ENCODE measurements around the gene TTF2.

TTF2 gene

GRCh38 chr1:117032681-117033539 is 27.2 kb upstream of the TTF2 start:
- H3K9ac ChIP-seq (ENCODE audit: low read depth, low read length): no peak overlapping the region
- no peaks in the 10 kb centered on the region for H3K36me3 ChIP-seq (ENCODE audit: insufficient read depth, low read length)
- H3K4me1 ChIP-seq (ENCODE audit: insufficient read depth, low read length): peaks cover 7% of the 10 kb centered on the region; the same call in 1 of the 2 replicates
- H3K9me3 ChIP-seq (ENCODE audit: control insufficient read depth, insufficient read depth, low read length): no peaks in the 10 kb centered on the region

DNA sequence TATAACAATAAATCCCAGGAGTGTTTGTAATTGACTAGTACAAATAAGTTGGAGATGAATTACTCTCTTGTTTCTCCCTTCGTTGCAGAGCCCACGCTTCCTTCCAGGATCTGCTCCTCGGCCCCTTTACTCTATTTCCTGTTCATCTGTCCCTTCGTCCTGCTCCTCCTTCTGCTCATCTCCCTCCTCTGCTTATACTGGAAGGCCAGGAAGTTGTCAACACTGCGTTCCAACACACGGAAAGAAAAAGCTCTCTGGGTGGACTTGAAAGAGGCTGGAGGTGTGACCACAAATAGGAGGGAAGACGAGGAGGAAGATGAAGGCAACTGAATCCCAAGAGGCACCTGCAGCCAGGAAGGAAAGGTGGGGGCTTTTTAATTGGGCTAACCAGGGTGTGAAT is 26.4 kb upstream of the TTF2 start:
- peaks cover 7% of the 10 kb centered on the region; the same call in 1 of the 2 replicates for H3K4me1 ChIP-seq (ENCODE audit: insufficient read depth, low read length)
- H3K9me3 ChIP-seq (ENCODE audit: control insufficient read depth, insufficient read depth, low read length): no peaks in the 10 kb centered on the region
- no peak overlapping the region for H3K9ac ChIP-seq (ENCODE audit: low read depth, low read length)
- no peaks in the 10 kb centered on the region for H3K36me3 ChIP-seq (ENCODE audit: insufficient read depth, low read length)

DNA sequence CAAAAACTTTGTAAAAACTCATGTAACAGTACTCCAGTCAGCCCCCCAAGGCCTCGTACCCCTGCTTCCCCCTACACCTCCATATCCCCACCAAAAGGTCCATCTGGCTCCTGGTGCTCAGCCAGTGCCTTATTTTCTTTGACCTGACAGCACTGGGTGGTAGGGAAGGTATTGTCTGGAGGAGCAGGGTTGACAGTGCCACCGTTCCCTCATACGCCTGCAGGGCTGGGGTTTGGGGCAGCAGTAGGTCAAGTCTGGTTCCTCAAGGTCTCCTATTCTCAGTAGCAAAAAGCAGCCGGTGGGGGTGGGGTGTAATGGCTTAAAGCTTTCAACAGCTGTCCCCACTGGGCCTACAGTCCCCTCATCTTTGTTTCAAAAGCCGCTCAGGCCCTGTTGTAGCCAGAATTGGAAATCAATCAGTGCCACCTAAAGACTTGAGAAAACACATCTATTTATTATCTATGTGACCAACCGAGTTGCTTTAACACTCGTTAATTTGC is 25.3 kb upstream of the TTF2 start:
- Histone ChIP-seq H3K36me3 (ENCODE audit: insufficient read depth, low read length) (no peaks in the 10 kb centered on the region), H3K9ac (ENCODE audit: low read depth, low read length) (no peak overlapping the region), H3K9me3 (ENCODE audit: control insufficient read depth, insufficient read depth, low read length) (no peaks in the 10 kb centered on the region), H3K4me1 (ENCODE audit: insufficient read depth, low read length) (peaks cover 7% of the 10 kb centered on the region; the same call in 1 of the 2 replicates)

GRCh38 chr1:117036018-117036461 is 24.1 kb upstream of the TTF2 start:
- Histone ChIP-seq H3K36me3 (ENCODE audit: insufficient read depth, low read length) (no peaks in the 10 kb centered on the region), H3K9me3 (ENCODE audit: control insufficient read depth, insufficient read depth, low read length) (no peaks in the 10 kb centered on the region)

GRCh38 chr1:117037802-117038201 is 22.3 kb upstream of the TTF2 start:
- Histone ChIP-seq H3K9ac (ENCODE audit: low read depth, low read length) (no peak overlapping the region), H3K4me1 (ENCODE audit: insufficient read depth, low read length) (peaks cover 7% of the 10 kb centered on the region; the same call in 1 of the 2 replicates), H3K9me3 (ENCODE audit: control insufficient read depth, insufficient read depth, low read length) (no peaks in the 10 kb centered on the region), H3K36me3 (ENCODE audit: insufficient read depth, low read length) (no peaks in the 10 kb centered on the region)

More at GRCh38 chr1:117036018-117036461, 24.1 kb upstream of the TTF2 start:
- H3K4me1 ChIP-seq (ENCODE audit: insufficient read depth, low read length): peaks cover 7% of the 10 kb centered on the region; the same call in 1 of the 2 replicates
- no peak overlapping the region for H3K9ac ChIP-seq (ENCODE audit: low read depth, low read length)

- H3K9me3 ChIP-seq (ENCODE audit: control insufficient read depth, insufficient read depth, low read length): no peaks in the 10 kb centered on the region
- H3K36me3 ChIP-seq (ENCODE audit: insufficient read depth, low read length): no peaks in the 10 kb centered on the region
- H3K9ac ChIP-seq (ENCODE audit: low read depth, low read length): no peak overlapping the region
- peaks cover 7% of the 10 kb centered on the region; the same call in 1 of the 2 replicates for H3K4me1 ChIP-seq (ENCODE audit: insufficient read depth, low read length)
These were observed 21.9 kb upstream of the TTF2 start for GRCh38 chr1:117038236-117038635.

DNA sequence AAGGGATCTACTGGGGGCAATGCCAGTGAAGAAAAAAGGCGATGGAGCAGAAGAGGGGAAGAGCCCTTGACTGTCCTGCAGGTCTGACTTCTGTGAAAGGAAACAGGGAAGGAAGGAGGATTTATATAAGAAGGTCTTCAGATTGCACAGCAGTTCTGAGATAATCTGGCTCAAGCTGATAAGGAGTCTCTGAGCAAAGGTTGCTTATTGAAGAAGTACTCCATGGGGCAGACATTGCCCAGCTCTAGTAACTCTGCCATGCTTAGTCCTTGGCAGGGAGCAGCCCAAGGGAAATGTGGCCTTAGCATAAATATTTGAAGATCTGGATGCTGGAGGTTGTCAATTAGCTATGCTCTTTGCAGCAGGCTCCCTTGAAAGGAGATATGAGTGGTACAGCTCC is 15.9 kb upstream of the TTF2 start:
- no peaks in the 10 kb centered on the region for H3K4me1 ChIP-seq (ENCODE audit: insufficient read depth, low read length)
- H3K9me3 ChIP-seq (ENCODE audit: control insufficient read depth, insufficient read depth, low read length): no peaks in the 10 kb centered on the region
- H3K9ac ChIP-seq (ENCODE audit: low read depth, low read length): no peak overlapping the region
- no peaks in the 10 kb centered on the region; the same call in 1 of the 2 replicates for H3K36me3 ChIP-seq (ENCODE audit: insufficient read depth, low read length)

DNA sequence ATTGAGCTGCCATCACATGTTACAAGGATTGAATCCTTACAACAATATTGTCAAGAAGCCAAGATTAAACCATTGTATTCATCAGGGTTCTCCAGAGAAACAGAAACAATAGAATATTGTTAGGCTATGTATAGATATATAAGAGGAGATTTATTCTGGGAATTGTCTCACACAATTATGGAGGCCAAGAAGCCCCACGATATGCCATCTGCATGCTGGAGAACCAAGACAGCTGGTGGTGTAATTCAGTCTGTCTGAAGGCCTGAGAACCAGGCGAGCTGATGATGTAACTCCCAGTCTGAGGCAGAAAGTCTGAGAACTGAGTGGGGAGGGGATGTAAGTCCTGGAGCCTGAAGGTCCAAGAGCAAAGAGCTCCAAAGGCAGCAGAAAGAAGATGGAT is 14.5 kb upstream of the TTF2 start:
- H3K36me3 ChIP-seq (ENCODE audit: insufficient read depth, low read length): no peaks in the 10 kb centered on the region; the same call in 1 of the 2 replicates
- H3K9ac ChIP-seq (ENCODE audit: low read depth, low read length): no peak overlapping the region
- no peaks in the 10 kb centered on the region for H3K4me1 ChIP-seq (ENCODE audit: insufficient read depth, low read length)
- no peaks in the 10 kb centered on the region for H3K9me3 ChIP-seq (ENCODE audit: control insufficient read depth, insufficient read depth, low read length)

DNA sequence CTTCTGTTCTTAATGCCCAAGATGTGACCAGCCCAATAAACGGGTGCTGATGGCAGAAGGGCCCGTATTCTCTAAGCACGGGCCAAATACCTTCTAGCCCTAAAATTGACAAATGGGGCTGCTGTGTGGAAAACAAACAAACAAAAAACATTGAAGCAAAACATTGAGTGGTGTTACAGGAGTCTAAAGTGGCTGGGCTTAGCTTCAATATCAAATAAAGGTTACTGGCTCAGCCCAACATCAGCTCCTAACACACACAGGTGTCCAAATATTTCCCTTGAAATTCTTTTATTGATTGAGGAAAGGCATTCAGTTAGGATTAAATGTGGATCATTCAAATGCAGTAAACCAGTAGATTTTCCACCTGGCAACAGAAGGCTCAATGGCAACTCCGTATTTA is 13.3 kb upstream of the TTF2 start:
- Histone ChIP-seq H3K4me1 (ENCODE audit: insufficient read depth, low read length) (no peaks in the 10 kb centered on the region), H3K9me3 (ENCODE audit: control insufficient read depth, insufficient read depth, low read length) (no peaks in the 10 kb centered on the region), H3K9ac (ENCODE audit: low read depth, low read length) (no peak overlapping the region), H3K36me3 (ENCODE audit: insufficient read depth, low read length) (no peaks in the 10 kb centered on the region; the same call in 1 of the 2 replicates)

GRCh38 chr1:117047271-117047670 is 12.9 kb upstream of the TTF2 start:
- Histone ChIP-seq H3K9me3 (ENCODE audit: control insufficient read depth, insufficient read depth, low read length) (no peaks in the 10 kb centered on the region), H3K4me1 (ENCODE audit: insufficient read depth, low read length) (no peaks in the 10 kb centered on the region), H3K36me3 (ENCODE audit: insufficient read depth, low read length) (peaks cover 1% of the 10 kb centered on the region), H3K9ac (ENCODE audit: low read depth, low read length) (no peak overlapping the region)

- Histone ChIP-seq H3K4me1 (ENCODE audit: insufficient read depth, low read length) (no peaks in the 10 kb centered on the region), H3K9me3 (ENCODE audit: control insufficient read depth, insufficient read depth, low read length) (no peaks in the 10 kb centered on the region), H3K36me3 (ENCODE audit: insufficient read depth, low read length) (peaks cover 2% of the 10 kb centered on the region), H3K9ac (ENCODE audit: low read depth, low read length) (no peak overlapping the region)
These were observed 10.3 kb upstream of the TTF2 start for GRCh38 chr1:117049857-117050256.

DNA sequence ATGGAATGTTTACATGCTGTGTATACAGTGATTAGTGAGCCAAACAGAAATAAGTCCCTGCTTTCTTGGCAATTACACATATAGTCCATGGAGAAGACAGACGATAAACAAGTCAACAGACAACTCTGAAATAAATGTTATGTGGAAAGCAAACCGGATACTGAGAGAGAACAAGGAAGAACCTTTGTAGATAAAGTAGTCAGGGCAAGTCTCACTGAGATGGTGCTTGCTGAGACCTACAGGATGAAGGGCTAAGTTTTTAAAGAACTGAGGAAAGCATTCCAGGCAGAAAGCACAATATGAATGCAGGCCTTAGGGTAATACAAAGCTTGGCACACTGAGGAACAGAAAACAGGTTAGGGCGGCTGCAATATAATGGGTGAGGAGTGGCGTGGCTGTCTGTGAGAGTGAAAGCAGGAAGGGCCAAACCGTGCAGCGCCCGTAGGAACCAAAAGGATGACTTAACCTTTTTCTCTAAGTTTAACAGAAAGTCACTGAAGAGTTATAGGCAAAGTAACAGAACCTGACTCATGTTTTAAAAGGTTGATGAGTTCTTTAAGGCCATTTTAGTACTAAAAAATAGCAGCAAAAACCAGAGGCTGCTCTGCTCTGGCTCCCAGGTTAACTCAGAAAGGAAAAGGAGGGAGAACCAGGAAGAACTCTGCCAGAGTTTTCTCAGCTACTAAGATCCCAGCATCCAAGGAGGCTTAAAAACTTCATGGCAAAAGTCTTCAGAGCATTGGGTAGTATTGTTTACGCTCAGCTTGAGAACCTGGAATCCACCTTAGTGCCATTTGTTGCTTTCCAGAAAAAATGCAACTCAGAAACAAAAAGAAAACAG is 8.7 kb upstream of the TTF2 start:
- H3K36me3 ChIP-seq (ENCODE audit: insufficient read depth, low read length): peaks cover 2% of the 10 kb centered on the region
- no peaks in the 10 kb centered on the region for H3K4me1 ChIP-seq (ENCODE audit: insufficient read depth, low read length)
- H3K9me3 ChIP-seq (ENCODE audit: control insufficient read depth, insufficient read depth, low read length): no peaks in the 10 kb centered on the region
- H3K9ac ChIP-seq (ENCODE audit: low read depth, low read length): no peak overlapping the region

GRCh38 chr1:117054068-117054467 is 6.1 kb upstream of the TTF2 start:
- H3K9ac ChIP-seq (ENCODE audit: low read depth, low read length): no peak overlapping the region
- H3K9me3 ChIP-seq (ENCODE audit: control insufficient read depth, insufficient read depth, low read length): no peaks in the 10 kb centered on the region
- H3K4me1 ChIP-seq (ENCODE audit: insufficient read depth, low read length): no peaks in the 10 kb centered on the region
- peaks cover 2% of the 10 kb centered on the region for H3K36me3 ChIP-seq (ENCODE audit: insufficient read depth, low read length)

GRCh38 chr1:117058810-117059209 is 1.3 kb upstream of the TTF2 start:
- Histone ChIP-seq H3K9me3 (ENCODE audit: control insufficient read depth, insufficient read depth, low read length) (no peaks in the 10 kb centered on the region), H3K9ac (ENCODE audit: low read depth, low read length) (peak overlapping the region; percentile 76), H3K4me1 (ENCODE audit: insufficient read depth, low read length) (no peaks in the 10 kb centered on the region; the same call in 1 of the 2 replicates), H3K36me3 (ENCODE audit: insufficient read depth, low read length) (peaks cover 4% of the 10 kb centered on the region; the same call in 1 of the 2 replicates)

Measured in ES-I3 (cell line).